Right lobe of liver (tissue), 6 donors: ENCODE data around the gene CELSR1. TPM values are rescaled to one million over a fixed set of nuclear protein-coding genes. Genes with fewer than 3 reads are reported as not detected.

Experiments
- ATAC-seq, 4 donors: fragments of 200-7000 bp; cut with Tn5 transposase; one replicate each; pipeline ENCODE4 v1.9.1; 2020; ENCODE audit warnings: mild to moderate bottlenecking in 4 of 4, moderate library complexity in 4 of 4
- DNase-seq, 3 donors: peaks; one replicate each; pipeline ENCODE4 v3.0.0-alpha.2; 2020
- H3K27ac ChIP-seq, 3 donors: fragments of 200-600 bp; one replicate each; pipeline ENCODE4 v1.8.0; 2022
- H3K27me3 ChIP-seq, 2 donors: fragments of 200-600 bp; one replicate each; pipeline ENCODE4 v1.8.0; 2022
- H3K36me3 ChIP-seq, 4 donors: fragments of 200-600 bp; sonication (generic) in 1 of 4; one replicate each; pipeline versions ENCODE4 v1.5.1 to v1.8.0; 2017 to 2022; ENCODE audit warnings: control low read depth in 1 of 4
- H3K4me1 ChIP-seq, 4 donors: fragments of 200-600 bp; sonication (generic) in 1 of 4; one replicate each; pipeline versions ENCODE4 v1.5.1 to v1.8.0; 2017 to 2022; ENCODE audit warnings: control low read depth in 1 of 4
- H3K4me3 ChIP-seq, 3 donors: fragments of 200-600 bp; one replicate each; pipeline ENCODE4 v1.8.0; 2022
- H3K9me3 ChIP-seq, 4 donors: fragments of 200-600 bp; sonication (generic) in 1 of 4; one replicate each; pipeline versions ENCODE4 v1.5.1 to v1.8.0; 2017 to 2022; ENCODE audit warnings: control low read depth in 1 of 4
- CTCF ChIP-seq, 4 donors: fragments of 200-600 bp in 3 of 4; fragments of 450-650 bp in 1 of 4; IDR thresholded peaks; one replicate each; pipeline versions ENCODE4 v1.5.1 to v1.8.0; 2016 to 2022; ENCODE audit warnings: antibody characterized with exemption in 4 of 4, mild to moderate bottlenecking in 2 of 4
- POLR2A ChIP-seq: fragments of 450-650 bp; IDR thresholded peaks from one replicate; pipeline ENCODE4 v1.6.1; 2017; ENCODE audit warnings: antibody characterized with exemption, mild to moderate bottlenecking
- WGBS: methylation state at CpG from one replicate; pipeline ENCODE4 v1.1.6; 2018; ENCODE audit warnings: low coverage, low lambda C conversion rate; ENCODE audit not compliant: insufficient coverage; ENCODE audit errors: missing lambda C conversion rate; 5-methylcytosine and 5-hydroxymethylcytosine counted together
- intact Hi-C, 2 donors: fragments of 100-400 bp; cut with DNase I; formaldehyde crosslinking; loops; one replicate each; pipeline versions ENCODE4 v1.11.2 to v1.14.1; 2022
- total RNA-seq, 6 experiments: library from RNA; depleted of rRNA in 2 of 6; stranded (reverse); fragments of >200 nt in 2 of 6; fragmentation: NEBNext Ultra II Directional in 3 of 6; extraction: Animal tissue kit (Norgen Biotek cat#: 25700) in 3 of 6; gene quantifications; one replicate each; pipeline versions ENCODE4 v1.1.0 to v1.2.4, GENCODE V29; 2016 to 2023
- donor health status: DM: no; HTN: yes; CAD: no.
- donor health status: DM: no; HTN: no; CAD: no.
- donor health status: DM: no; HTN: no; CAD: no.
- donor health status: DM: no; HTN: yes; CAD: no.
- donor health status: DM: no; HTN: yes; CAD: no.

The CELSR1 gene
- total RNA-seq, 6 experiments from 2014 or later, result 2.9 to 8.2 (median 5.0) TPM

GRCh38 chr22:46479046-46479445 lies 58.4 kb downstream of the CELSR1 start:
- H3K36me3 ChIP-seq, result no peaks in the 10 kb centered on the region
- no peak overlapping the region for H3K27ac ChIP-seq
- no peaks in the 10 kb centered on the region for H3K27me3 ChIP-seq
- intact Hi-C loops, result no loop called here
- ATAC-seq (no peak), DNase-seq (no peak)
- H3K9me3 ChIP-seq, result no peaks in the 10 kb centered on the region
- H3K4me1 ChIP-seq, result no peaks in the 10 kb centered on the region
- no peak for TF ChIP-seq CTCF (IDR thresholded peaks at IDR 0.05)
- TF ChIP-seq POLR2A, result no peak
- WGBS, result 60% methylated on average over 10 of the region's 16 CpGs
- H3K4me3 ChIP-seq, result no peak overlapping the region

DNA sequence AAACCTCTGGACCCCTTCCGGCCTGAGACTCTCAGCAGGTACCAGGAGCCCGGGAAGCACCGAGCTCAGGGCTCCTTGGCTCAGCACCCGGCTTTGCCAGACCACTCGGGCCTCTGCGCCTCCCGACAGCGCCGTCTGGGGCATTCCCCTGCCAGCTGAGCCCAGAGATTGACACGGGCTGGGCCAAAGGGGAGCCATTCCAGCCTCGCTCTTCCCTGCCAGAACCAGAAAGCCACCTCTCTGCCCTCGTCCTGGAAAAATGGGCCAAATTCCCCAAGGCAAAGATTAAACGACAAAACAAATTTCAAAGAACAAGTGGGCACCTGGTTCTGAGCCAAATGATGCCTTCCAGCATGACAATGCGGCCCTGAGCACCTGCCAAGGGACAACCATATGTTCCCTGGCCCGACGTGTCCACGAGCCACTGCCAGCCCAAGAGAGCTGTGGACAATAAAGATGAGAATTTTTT lies 59.3 kb downstream of the CELSR1 start:
- 79% methylated on average over 7 of the region's 17 CpGs for WGBS
- no peaks in the 10 kb centered on the region for H3K9me3 ChIP-seq
- ATAC-seq, result peak in 1 of 4 donors; percentile 9
- TF ChIP-seq CTCF (IDR thresholded peaks at IDR 0.05) (no peak), POLR2A (no peak)
- H3K27ac ChIP-seq, result no peak overlapping the region
- intact Hi-C loops, result no loop called here
- H3K36me3 ChIP-seq, result no peaks in the 10 kb centered on the region
- no peak for DNase-seq
- H3K4me3 ChIP-seq, result no peak overlapping the region
- H3K4me1 ChIP-seq, result no peaks in the 10 kb centered on the region
- no peaks in the 10 kb centered on the region for H3K27me3 ChIP-seq

DNA sequence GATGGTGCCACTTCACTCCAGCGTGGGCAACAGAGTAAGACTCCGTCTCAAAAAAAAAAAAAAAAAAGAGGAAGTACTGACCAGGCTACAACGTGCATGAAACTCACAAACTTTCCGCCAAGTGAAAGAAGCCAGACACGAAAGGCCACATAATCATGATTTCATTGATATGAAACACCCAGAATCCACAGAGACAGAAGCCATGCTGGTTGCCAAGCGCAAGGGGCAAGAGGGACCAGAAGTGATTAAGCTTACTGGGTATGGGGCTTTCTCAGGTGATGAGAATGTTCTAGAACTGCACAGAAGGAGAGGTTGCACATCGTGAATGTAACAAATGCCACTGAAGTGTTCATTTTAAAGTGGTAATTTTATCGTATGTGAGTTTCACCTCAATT lies 60.9 kb downstream of the CELSR1 start:
- WGBS, result 65% methylated on average over 4 of the region's 8 CpGs
- no peaks in the 10 kb centered on the region for H3K4me1 ChIP-seq
- no peak overlapping the region for H3K27ac ChIP-seq
- DNase-seq, result no peak
- H3K27me3 ChIP-seq, result no peaks in the 10 kb centered on the region
- no peaks in the 10 kb centered on the region for H3K9me3 ChIP-seq
- intact Hi-C loops, result no loop called here
- TF ChIP-seq CTCF (IDR thresholded peaks at IDR 0.05), result no peak
- TF ChIP-seq POLR2A, result no peak
- no peak overlapping the region for H3K4me3 ChIP-seq
- no peak for ATAC-seq
- H3K36me3 ChIP-seq, result no peaks in the 10 kb centered on the region

GRCh38 chr22:46473896-46474557 lies 63.4 kb downstream of the CELSR1 start:
- intact Hi-C loops, result no loop called here
- 58% methylated on average over 14 of the region's 20 CpGs for WGBS
- H3K27ac ChIP-seq, result no peak overlapping the region

More at GRCh38 chr22:46473896-46474557, 63.4 kb downstream of the CELSR1 start:
- Histone ChIP-seq H3K4me1 (no peaks in the 10 kb centered on the region), H3K27me3 (no peaks in the 10 kb centered on the region), H3K9me3 (no peaks in the 10 kb centered on the region), H3K4me3 (no peak overlapping the region), H3K36me3 (no peaks in the 10 kb centered on the region)
- DNase-seq (no peak), ATAC-seq (no peak)
- TF ChIP-seq CTCF (IDR thresholded peaks at IDR 0.05) (no peak), POLR2A (no peak)
